A549 treated with ZK216348 at 1 μM for 4 hours (cell line): ENCODE measurements around the gene MESP2. TPM values are rescaled to one million over a fixed set of nuclear protein-coding genes. Genes with fewer than 3 reads are reported as not detected.

Experiments used
- total RNA-seq: library from RNA; stranded (reverse); fragments of 200-300 nt; extraction: Qiagen RNA extraction; gene quantifications from 5 replicates; pipeline ENCODE4 v1.2.3, GENCODE V29; 2022; ENCODE audit warnings: low read depth

Gene MESP2, protein sequence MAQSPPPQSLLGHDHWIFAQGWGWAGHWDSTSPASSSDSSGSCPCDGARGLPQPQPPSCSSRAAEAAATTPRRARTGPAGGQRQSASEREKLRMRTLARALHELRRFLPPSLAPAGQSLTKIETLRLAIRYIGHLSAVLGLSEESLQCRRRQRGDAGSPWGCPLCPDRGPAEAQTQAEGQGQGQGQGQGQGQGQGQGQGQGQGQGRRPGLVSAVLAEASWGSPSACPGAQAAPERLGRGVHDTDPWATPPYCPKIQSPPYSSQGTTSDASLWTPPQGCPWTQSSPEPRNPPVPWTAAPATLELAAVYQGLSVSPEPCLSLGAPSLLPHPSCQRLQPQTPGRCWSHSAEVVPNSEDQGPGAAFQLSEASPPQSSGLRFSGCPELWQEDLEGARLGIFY
- total RNA-seq = 0.44 to 0.95 TPM (median 0.65 TPM) in 4 of 5 replicates, not detected in the other

DNA sequence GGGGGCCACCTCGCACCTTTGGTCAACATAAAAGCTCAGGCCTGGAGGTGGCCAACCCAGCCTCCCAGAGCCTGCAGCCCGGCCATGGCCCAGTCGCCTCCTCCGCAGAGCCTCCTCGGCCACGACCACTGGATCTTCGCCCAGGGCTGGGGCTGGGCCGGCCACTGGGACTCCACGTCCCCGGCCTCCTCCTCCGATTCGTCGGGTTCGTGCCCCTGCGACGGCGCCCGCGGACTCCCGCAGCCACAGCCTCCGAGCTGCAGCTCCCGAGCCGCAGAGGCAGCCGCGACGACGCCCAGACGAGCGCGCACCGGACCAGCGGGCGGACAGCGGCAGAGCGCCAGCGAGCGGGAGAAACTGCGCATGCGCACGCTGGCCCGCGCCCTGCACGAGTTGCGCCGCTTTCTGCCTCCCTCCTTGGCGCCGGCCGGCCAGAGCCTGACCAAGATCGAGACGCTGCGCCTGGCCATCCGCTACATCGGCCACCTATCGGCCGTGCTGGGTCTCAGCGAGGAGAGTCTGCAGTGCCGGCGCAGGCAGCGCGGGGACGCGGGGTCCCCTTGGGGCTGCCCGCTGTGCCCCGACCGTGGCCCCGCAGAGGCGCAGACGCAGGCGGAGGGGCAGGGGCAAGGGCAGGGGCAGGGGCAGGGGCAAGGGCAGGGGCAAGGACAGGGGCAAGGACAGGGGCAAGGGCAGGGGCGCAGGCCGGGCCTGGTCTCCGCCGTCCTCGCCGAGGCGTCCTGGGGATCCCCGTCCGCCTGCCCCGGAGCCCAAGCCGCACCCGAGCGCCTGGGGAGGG, at the start of gene MESP2:
Gene MESP2, plus strand, starts transcription at position 59 of the 799 bp plus-strand sequence. Its CDS starts 26 bp downstream, at position 85.

GRCh38 chr15:89750560-89751542, 25.3 kb upstream of the MESP2 start, which contains the start of gene MESP1:
MESP1 (minus strand) TSS chr15:89751249; CDS start chr15:89751231, 18 bp downstream.

Other genes starting within 250 kb of the MESP2 start
- gene TICRR, start 200.9 kb upstream of the MESP2 start, total RNA-seq = 10.0 to 14.1 TPM (median 13.3 TPM) in 5 replicates
- 3.1 to 5.6 TPM (median 4.8 TPM) in 5 replicates for gene KIF7, start 120.9 kb upstream of the MESP2 start, total RNA-seq
- gene PLIN1, start 97.0 kb upstream of the MESP2 start, total RNA-seq = 0.09 to 0.11 TPM (median 0.10 TPM) in 3 of 5 replicates, not detected in the others
- 6.8 to 8.1 TPM (median 8.0 TPM) in 5 replicates for gene PEX11A, start 85.6 kb upstream of the MESP2 start, total RNA-seq
- 0.09 to 0.64 TPM (median 0.18 TPM) in 5 replicates for gene WDR93, start 85.5 kb upstream of the MESP2 start, total RNA-seq
- 1.1 to 10.2 TPM (median 5.1 TPM) in 5 replicates for gene MESP1, start 25.1 kb upstream of the MESP2 start, total RNA-seq
- gene ANPEP, start 38.5 kb downstream of the MESP2 start, total RNA-seq = 49.2 to 71.8 TPM (median 63.0 TPM) in 5 replicates
- 36.0 to 82.2 TPM (median 44.7 TPM) in 5 replicates for gene AP3S2, start 117.7 kb downstream of the MESP2 start, total RNA-seq
- gene ARPIN, start 136.6 kb downstream of the MESP2 start, total RNA-seq = 8.9 to 13.5 TPM (median 11.4 TPM) in 5 replicates
- gene ZNF710, start 225.0 kb downstream of the MESP2 start, total RNA-seq = 12.3 to 16.3 TPM (median 15.9 TPM) in 5 replicates